CD4-positive, alpha-beta T cell (primary cell): ENCODE measurements around the gene EML4. TPM values are rescaled to one million over a fixed set of nuclear protein-coding genes. Genes with fewer than 3 reads are reported as not detected.

ENCODE experiments used
- ATAC-seq: fragments of 200-7000 bp; cut with Tn5 transposase; one replicate; pipeline ENCODE4 v1.10.0; 2022; ENCODE audit warnings: mild to moderate bottlenecking; ENCODE audit not compliant: poor library complexity
- CTCF ChIA-PET: fragments of 350-600 bp; sonication (Branson Sonifier 250); formaldehyde crosslinking; loops from one replicate; lab custom pipeline; 2021; ENCODE audit warnings: antibody characterized with exemption, inconsistent platforms; lab: Charles Lee
- POLR2A ChIA-PET: fragments of 350-600 bp; sonication (Branson Sonifier 250); formaldehyde crosslinking; loops from one replicate; lab custom pipeline; 2021; ENCODE audit warnings: antibody characterized with exemption, inconsistent platforms; lab: Charles Lee
- DNase-seq, 14 experiments: peaks; one replicate each; pipeline ENCODE4 v3.0.0-alpha.2; 2013 to 2020; ENCODE audit warnings: mixed read lengths in 2 of 14
- H3K27ac ChIP-seq, 2 donors: one replicate each; pipeline versions ENCODE4 v1.5.1 to v1.7.0; 2013; ENCODE audit warnings: low read length in 2 of 2, low read depth in 1 of 2, mild to moderate bottlenecking in 1 of 2
- H3K27me3 ChIP-seq, 2 experiments: 1 replicate in 1 of 2; 2 replicates in 1 of 2; pipeline versions ENCODE4 v1.6.1 to v1.7.0; 2013; ENCODE audit warnings: low read length in 2 of 2, control low read depth in 1 of 2, mild to moderate bottlenecking in 1 of 2, moderate library complexity in 1 of 2; ENCODE audit not compliant: insufficient read depth in 2 of 2, control insufficient read depth in 1 of 2
- H3K36me3 ChIP-seq: one replicate; pipeline ENCODE4 v1.6.1; 2013; ENCODE audit warnings: low read length, control low read depth; ENCODE audit not compliant: insufficient read depth
- H3K4me1 ChIP-seq: one replicate; pipeline ENCODE4 v1.6.1; 2013; ENCODE audit warnings: low read length, control low read depth; ENCODE audit not compliant: insufficient read depth
- H3K4me3 ChIP-seq: one replicate; pipeline ENCODE4 v1.5.1; 2013; ENCODE audit warnings: mild to moderate bottlenecking, low read length, moderate library complexity
- H3K9me3 ChIP-seq, 2 experiments: 1 replicate in 1 of 2; 2 replicates in 1 of 2; pipeline versions ENCODE4 v1.6.1 to v1.7.0; 2013; ENCODE audit warnings: low read length in 2 of 2, mild to moderate bottlenecking in 2 of 2, control low read depth in 1 of 2, moderate library complexity in 1 of 2; ENCODE audit not compliant: control insufficient read depth in 1 of 2, insufficient read depth in 1 of 2
- H3K27ac Mint-ChIP-seq: one replicate; pipeline ENCODE4 v1.8.0; 2020; ENCODE audit warnings: mixed read lengths
- H3K27me3 Mint-ChIP-seq: one replicate; pipeline ENCODE4 v1.8.0; 2021; ENCODE audit warnings: mixed read lengths
- H3K36me3 Mint-ChIP-seq: one replicate; pipeline ENCODE4 v1.8.0; 2021; ENCODE audit warnings: low read depth, mixed read lengths
- H3K4me1 Mint-ChIP-seq: one replicate; pipeline ENCODE4 v1.8.0; 2021; ENCODE audit warnings: low read depth, mixed read lengths
- H3K4me3 Mint-ChIP-seq: one replicate; pipeline ENCODE4 v1.8.0; 2020; ENCODE audit warnings: mild to moderate bottlenecking, mixed read lengths
- H3K9me3 Mint-ChIP-seq: one replicate; pipeline ENCODE4 v1.8.0; 2020; ENCODE audit warnings: mixed read lengths
- intact Hi-C, 2 experiments: fragments of 100-400 bp; cut with DNase I in 1 of 2; cut with micrococcal nuclease in 1 of 2; formaldehyde crosslinking; loops; one replicate each; pipeline versions ENCODE4 v1.15.1 to v1.9.0; 2023 to 2025; cut with DNase I, micrococcal nuclease
- total RNA-seq, 174 experiments: library from RNA in 2 of 174; stranded (reverse) in 2 of 174; gene quantifications; one replicate each; pipeline ENCODE4 v1.2.3 and lab custom pipeline; 2021 to 2026
- TF ChIP-seq, protein P1 (sequence below): fragments of 200-600 bp; IDR thresholded peaks from one replicate; pipeline ENCODE4 v1.8.0; 2022; ENCODE audit warnings: antibody characterized with exemption, mild to moderate bottlenecking

Gene EML4
- total RNA-seq, 2 experiments from 2014 or later: 219 to 228 TPM

DNA sequence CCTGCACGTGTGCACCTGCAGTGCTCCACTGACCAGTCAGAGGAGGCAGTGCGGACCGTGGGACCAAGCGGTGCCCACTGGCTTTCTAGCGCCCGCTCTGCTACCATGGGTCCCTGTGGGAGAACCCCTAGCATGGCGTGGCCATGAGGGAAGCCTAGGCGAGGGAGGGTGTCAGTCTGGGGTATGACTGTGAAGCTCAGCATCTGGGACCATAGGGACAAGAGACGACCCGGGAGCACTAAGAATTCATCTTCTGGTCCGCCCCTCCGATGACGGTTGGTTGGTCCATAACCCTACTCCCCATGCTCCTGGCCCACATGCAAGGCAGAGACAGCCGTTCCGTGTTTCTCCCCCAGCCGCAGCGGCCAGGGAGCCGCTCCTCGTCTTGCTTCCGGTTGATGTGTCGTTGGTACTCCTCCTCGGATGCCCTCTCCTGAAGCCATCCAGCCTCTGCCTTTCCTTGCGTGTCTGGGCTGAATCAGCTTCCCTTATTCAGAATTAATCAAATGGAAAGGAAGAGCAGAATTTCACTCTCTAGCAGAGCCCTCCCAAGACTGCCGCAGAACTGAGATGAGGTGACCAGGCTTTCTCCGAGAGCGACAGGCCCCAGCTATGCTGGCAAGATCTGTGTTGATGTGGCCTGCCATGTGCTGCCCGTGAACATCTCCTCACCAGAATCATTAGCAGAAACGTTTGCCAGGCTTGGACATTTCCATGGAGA, 168.9 kb downstream of the EML4 start:
- POLR2A ChIA-PET: no interaction called here
- H3K36me3 ChIP-seq: peaks cover 42% of the 10 kb centered on the region
- H3K9me3 Mint-ChIP-seq: peaks cover 7% of the 10 kb centered on the region
- no peaks in the 10 kb centered on the region for H3K27me3 Mint-ChIP-seq
- H3K4me3 ChIP-seq: no peak overlapping the region
- intact Hi-C loops: loop anchor here in 1 of 2 experiments (5.0 kb wide), 1 partner anchor 1184 kb away; no protein-coding TSS in a partner anchor
- CTCF ChIA-PET: no interaction called here
- peaks cover 16% of the 10 kb centered on the region for H3K4me1 ChIP-seq
- H3K27me3 ChIP-seq: no peaks in the 10 kb centered on the region
- peaks cover 90% of the 10 kb centered on the region for H3K36me3 Mint-ChIP-seq
- no peak overlapping the region for H3K4me3 Mint-ChIP-seq
- DNase-seq (no peak), ATAC-seq (no peak)
- peaks cover 22% of the 10 kb centered on the region for H3K4me1 Mint-ChIP-seq
- H3K9me3 ChIP-seq: peaks cover 0 to 28% of the 10 kb centered on the region in 2 experiments
- peak overlapping the region; percentile 36 for H3K27ac Mint-ChIP-seq
- H3K27ac ChIP-seq: no peak overlapping the region
- TF ChIP-seq, protein P1, sequence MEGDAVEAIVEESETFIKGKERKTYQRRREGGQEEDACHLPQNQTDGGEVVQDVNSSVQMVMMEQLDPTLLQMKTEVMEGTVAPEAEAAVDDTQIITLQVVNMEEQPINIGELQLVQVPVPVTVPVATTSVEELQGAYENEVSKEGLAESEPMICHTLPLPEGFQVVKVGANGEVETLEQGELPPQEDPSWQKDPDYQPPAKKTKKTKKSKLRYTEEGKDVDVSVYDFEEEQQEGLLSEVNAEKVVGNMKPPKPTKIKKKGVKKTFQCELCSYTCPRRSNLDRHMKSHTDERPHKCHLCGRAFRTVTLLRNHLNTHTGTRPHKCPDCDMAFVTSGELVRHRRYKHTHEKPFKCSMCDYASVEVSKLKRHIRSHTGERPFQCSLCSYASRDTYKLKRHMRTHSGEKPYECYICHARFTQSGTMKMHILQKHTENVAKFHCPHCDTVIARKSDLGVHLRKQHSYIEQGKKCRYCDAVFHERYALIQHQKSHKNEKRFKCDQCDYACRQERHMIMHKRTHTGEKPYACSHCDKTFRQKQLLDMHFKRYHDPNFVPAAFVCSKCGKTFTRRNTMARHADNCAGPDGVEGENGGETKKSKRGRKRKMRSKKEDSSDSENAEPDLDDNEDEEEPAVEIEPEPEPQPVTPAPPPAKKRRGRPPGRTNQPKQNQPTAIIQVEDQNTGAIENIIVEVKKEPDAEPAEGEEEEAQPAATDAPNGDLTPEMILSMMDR: no peak

DNA sequence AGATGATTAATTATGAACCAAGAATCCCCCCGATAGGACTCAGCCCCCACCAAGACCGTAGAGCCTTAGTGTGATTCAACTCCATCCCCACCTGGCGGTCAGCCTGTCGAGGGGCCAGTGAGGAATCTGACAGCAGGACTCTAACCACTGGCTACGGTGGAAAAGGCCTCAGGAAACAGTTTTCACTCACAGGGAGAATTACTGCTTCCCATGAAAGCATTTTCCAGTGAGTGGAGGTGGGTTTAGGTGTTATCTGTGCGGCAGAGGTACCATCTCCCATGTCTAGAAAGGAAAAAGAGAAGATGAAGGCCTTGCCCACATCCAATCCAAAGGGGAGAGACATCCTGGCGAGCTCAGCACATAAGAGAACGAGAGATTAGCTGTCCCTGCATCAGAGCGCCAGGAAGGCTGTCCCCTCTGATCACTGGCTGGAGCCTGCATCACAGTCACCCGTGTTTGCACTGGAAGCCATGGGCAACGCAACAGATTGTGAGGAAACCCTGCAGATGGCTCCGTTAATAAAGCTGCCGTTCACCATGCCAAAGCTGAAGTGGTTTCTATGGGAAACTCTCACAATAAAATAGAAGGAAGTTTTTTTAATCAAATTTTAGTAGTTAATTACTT, 169.5 kb downstream of the EML4 start:
- H3K9me3 ChIP-seq: peaks cover 0 to 28% of the 10 kb centered on the region in 2 experiments
- Mint-ChIP-seq H3K27ac (no peak overlapping the region), H3K4me3 (no peak overlapping the region), H3K9me3 (peaks cover 7% of the 10 kb centered on the region), H3K4me1 (peaks cover 29% of the 10 kb centered on the region), H3K27me3 (no peaks in the 10 kb centered on the region), H3K36me3 (peaks cover 90% of the 10 kb centered on the region)
- ChIA-PET CTCF (no interaction called here), POLR2A (no interaction called here)
- peaks cover 36% of the 10 kb centered on the region for H3K36me3 ChIP-seq
- intact Hi-C loops: loop anchor here in 1 of 2 experiments (5.0 kb wide), 1 partner anchor 1184 kb away; no protein-coding TSS in a partner anchor
- H3K27me3 ChIP-seq: no peaks in the 10 kb centered on the region
- no peak overlapping the region for H3K4me3 ChIP-seq
- TF ChIP-seq, protein P1: no peak
- no peak overlapping the region for H3K27ac ChIP-seq
- no peak for ATAC-seq
- peaks cover 16% of the 10 kb centered on the region for H3K4me1 ChIP-seq
- no peak for DNase-seq

DNA sequence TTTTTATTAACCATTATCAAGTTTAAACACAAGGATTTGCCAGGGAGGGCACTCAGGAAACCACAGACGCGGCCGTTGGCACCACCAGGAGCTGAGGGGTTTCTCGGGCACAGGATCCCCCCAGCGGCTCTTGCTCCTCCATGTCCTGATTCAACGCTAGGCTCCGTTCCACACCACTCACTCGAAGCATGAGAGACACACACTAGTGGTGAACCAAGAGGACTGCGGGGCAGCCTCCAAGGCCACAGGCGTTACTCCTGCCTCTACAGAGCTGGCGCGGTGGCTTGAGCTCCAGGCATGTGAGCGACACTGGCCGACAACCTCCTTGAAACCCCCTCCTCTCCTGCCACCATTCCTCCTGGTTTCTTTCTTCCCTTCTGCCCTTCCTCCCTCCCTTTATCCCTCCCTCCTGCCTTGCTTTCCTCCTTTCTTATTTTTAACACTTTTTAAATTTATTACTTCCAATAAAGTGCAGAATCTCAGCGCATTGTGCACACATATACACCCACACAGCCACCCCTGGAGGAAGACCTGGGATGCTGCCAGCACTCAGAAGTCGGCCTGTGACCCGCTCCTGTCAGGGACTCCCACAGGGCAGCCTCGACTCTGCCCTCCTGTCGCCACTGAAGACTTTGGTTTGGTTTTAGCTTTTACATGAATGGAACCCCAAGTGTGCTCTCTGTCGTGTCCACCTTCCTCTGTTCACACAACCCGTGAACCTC, 170.2 kb downstream of the EML4 start:
- Histone ChIP-seq H3K9me3 (peaks cover 0 to 28% of the 10 kb centered on the region in 2 experiments), H3K27ac (no peak overlapping the region), H3K36me3 (peaks cover 32% of the 10 kb centered on the region), H3K27me3 (no peaks in the 10 kb centered on the region), H3K4me1 (peaks cover 16% of the 10 kb centered on the region), H3K4me3 (no peak overlapping the region)
- TF ChIP-seq, protein P1: no peak
- POLR2A ChIA-PET: no interaction called here
- Mint-ChIP-seq H3K27me3 (no peaks in the 10 kb centered on the region), H3K36me3 (peaks cover 88% of the 10 kb centered on the region), H3K4me1 (peaks cover 30% of the 10 kb centered on the region), H3K4me3 (no peak overlapping the region), H3K27ac (peak overlapping the region; percentile 4), H3K9me3 (peaks cover 7% of the 10 kb centered on the region)
- intact Hi-C loops: loop anchor here in 1 of 2 experiments (5.0 kb wide), 1 partner anchor 1183 kb away; no protein-coding TSS in a partner anchor
- CTCF ChIA-PET: no interaction called here
- DNase-seq: no peak
- no peak for ATAC-seq
